Activated naive CD4-positive, alpha-beta T cell treated with Interleukin-2 at 50 U/mL for 16 hours (primary cell): Measurements from ENCODE around the gene BCAS3.
A peak's percentile ranks its signal among the peaks of the same experiment; 100 is the strongest.
"Not testable (repeated sequence)": the region's sequence is repeated elsewhere in the genome, so short reads cannot be mapped to it uniquely, and the experiment has no call there.

Experiments
- DNase-seq: peaks from one replicate; pipeline ENCODE4 v3.0.0-alpha.2; 2020

Gene BCAS3

GRCh38 chr17:60941571-60941970 is 263.9 kb downstream of the BCAS3 start:
- no peak for DNase-seq

GRCh38 chr17:60944751-60945150 is 267.1 kb downstream of the BCAS3 start:
- no peak for DNase-seq

- DNase-seq: no peak
Observed at GRCh38 chr17:60947100-60947499, 269.4 kb downstream of the BCAS3 start.

GRCh38 chr17:60947543-60947942 is 269.9 kb downstream of the BCAS3 start:
- DNase-seq: no peak

DNA sequence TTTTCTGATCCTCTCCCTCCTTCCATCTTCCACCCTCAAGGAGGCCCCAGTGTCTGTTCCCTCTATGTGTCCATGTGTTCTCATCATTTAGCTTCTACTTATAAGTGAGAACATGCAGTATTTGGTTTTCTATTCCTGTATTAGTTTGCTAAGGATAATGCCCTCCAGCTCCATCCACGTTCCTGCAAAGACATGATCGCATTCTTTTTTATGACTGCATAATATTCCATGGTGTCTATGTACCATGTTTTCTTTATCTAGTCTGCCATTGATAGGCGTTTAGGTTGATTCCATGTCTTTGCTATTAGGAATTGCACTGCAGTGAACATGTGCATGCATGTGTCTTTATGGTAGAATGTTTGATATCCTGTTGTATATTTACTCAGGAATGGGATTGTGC is 275.1 kb downstream of the BCAS3 start:
- DNase-seq: no peak

DNA sequence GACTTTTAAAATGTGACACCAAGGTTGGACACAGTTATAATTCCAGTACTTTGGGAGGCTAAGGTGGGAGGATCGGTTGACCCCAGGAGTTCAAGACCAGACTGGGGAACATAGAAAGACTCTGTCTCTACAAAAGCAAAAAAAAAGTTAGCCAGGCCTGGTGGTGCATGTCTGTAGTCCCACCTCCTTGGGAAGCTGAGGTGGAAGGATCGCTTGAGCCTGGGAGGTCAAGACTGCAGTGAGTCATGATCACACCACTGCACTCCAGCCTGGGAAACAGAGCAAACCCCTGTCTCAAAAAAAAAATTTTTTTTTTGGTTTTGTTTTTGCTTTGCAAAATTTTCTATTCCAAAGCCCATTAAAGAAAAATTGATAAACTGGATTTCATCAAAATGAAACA is 281.4 kb downstream of the BCAS3 start:
- no peak for DNase-seq

DNA sequence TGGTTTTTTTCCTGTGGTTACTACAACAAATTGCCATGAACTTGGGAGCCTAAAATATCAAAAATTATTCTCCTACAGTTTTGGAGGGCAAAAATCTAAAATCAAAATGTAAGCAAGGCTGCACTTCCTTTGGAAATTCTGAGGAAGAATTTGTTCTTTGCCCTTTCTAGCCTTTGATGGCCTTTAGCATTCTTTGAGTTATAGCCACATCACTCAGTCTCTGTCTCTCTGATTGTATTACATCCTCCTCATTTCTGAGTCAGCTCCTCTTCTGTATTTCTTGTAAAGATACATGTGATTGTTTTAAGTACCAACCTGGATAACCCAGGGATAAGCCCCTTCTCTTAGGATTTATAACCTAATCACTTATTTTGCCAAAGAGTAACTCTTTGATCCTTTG is 282.0 kb downstream of the BCAS3 start:
- DNase-seq: no peak

GRCh38 chr17:60960398-60961065 is 282.9 kb downstream of the BCAS3 start:
- no peak for DNase-seq

DNA sequence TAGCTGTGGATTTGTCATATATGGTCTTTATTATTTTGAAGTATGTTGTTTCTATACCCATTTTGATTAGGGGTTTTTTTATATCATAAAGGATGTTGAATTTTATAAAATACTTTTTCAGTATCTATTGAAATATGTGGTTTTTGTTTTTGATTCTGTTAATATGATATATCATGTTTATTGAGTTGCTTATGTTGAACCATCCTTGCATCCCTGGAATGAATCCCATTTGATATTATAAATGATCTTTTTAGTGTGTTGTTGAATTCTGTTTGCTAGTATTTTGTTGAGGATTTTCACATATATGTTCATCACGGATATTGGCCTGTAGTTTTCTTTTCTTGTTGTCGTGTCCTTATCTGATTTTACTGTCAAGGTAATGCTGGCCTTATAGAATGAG is 286.5 kb downstream of the BCAS3 start:
- DNase-seq: no peak

GRCh38 chr17:60968266-60968665 is 290.6 kb downstream of the BCAS3 start:
- DNase-seq: no peak

DNA sequence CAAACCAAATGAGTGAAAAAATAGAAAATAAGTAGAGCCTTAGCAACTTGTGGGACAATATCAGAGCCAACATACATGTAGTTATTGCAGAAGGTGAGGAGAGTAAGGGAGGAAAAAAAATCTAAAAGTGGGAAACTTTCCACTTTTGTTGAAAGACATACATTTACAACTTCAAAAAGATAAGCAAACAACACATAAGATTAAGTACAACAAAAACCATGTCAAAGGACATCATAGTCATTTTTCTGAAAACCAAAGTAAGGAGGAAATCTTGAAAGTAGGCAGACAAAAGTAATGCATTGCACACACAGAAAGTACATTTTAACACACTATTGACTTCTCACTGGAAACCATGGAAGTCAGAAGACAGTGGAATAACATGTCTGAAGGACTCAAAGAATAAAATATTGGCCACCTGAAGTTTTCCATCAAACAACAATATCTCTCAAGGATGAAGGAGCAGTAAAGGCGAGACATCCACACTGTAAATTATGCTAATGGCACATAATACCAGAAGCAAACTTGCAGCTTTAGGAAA is 291.9 kb downstream of the BCAS3 start:
- no peak for DNase-seq

DNA sequence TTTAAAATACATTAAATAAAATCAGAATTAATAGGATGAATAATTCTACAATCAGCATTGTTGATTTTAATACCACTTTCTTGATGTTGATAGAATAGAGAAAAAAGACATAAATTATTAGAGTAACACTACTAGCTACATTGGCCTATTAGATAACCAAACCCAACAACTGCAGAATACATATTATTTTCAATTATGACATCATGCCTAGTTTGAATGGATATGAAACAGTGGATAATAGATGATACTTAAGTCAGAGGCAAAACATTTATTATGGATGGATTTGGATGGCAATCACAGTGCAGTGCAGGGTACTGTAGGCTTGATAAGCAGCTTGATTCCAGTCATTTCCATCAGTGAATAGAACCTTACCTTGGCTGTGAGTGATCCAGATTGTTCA is 293.1 kb downstream of the BCAS3 start:
- DNase-seq: no peak

DNA sequence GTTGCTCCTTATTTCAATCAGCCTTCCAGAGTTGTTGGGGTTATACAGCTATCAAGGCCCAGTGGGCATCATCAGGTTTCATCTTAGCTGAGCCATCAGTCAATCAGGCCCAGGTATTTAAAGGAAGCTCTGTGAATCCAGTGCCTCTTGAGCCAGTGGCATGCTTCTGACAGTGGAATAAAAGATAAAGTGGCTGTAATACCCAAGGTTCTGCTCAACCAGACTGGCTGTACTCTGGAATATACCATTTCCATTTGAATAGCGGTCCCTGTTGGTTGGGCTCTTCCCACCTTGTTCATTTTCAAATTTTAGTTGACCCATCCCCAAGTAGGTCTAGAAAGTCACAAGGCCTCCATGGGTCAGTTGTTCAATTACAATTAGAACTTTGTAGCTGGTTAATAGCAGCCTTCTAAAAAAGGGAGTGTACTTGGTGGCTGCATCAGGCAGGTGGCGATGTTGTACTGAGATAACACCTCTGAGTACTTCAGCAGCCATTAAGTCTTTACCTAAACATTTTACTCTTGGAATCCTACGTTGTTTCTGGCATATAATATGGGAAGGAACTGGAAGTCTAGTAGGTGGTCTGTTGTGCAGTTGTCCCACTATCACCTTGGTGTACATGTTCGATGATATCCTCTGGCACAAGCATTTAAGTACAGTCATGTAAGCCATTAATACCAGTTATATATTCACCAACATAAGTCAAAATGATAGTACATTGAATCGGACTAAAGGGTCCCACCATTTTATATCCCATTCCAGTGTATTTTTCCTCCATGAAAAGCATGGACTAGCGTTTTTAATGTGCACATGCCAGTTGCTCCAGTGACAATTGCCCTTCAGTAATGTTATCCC is 294.1 kb downstream of the BCAS3 start:
- DNase-seq: peak; percentile 24

- DNase-seq: not testable (repeated sequence)
Observed at GRCh38 chr17:60976861-60977260, 299.2 kb downstream of the BCAS3 start.

DNA sequence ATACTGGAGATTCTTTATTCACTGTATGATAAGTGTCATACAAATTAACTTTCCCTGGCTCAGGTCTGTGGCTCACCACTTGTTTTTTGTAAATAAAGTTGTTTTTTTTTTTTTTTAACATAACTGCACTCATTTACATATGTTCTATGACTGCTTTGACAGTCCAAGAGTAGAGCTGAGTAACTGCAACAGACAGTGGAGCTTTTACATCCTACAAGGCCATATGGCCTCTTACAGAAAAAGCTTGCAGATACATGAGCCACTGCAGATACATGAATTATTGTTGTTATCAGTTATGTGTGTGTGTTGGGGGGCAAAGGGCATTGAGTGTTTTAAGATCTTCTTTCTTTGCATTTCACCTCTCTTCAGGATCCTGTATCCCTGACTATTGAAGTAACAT is 311.7 kb downstream of the BCAS3 start:
- DNase-seq: no peak

GRCh38 chr17:60989846-60990245 is 312.2 kb downstream of the BCAS3 start:
- no peak for DNase-seq

GRCh38 chr17:60993497-60993896 is 315.8 kb downstream of the BCAS3 start:
- DNase-seq: no peak

DNA sequence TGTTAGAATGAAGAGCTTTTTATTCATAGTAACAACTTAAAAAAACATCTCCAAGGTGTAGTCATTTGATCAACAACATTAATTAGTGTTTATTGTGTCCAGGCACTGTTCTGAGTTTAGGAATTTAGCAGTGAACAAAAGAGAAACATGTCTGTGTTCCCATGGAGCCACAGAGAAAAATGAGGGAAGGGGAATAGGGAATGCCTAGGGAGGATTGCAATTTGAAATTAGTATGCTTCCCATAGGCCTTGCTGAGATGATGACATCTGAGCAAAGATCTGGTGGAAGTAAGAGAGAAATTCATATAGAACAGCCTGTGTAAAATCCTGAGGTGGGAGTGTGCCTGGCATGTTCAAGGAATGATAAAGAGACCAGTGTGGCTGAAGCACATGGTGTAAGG is 318.0 kb downstream of the BCAS3 start:
- DNase-seq: no peak

DNA sequence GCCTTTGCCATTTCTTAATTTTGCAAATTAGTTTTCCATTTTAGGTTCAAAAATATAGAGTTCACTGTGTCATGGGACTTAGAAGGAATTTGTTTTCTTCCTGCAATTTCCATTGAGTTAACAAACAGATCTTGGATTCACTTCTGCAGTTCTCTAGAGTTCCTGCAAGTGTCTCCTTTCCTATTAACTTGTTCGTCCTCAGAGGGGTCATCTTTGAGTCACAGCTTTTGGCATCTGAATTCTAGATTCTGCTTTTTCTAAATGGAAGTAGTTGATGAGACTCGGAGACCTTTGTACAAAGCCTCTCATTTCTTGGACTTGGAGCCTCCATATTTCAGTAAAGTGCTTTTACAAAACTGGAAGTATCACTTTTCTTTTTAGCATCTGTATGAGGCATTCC is 323.3 kb downstream of the BCAS3 start:
- no peak for DNase-seq

GRCh38 chr17:61002316-61002736 is 324.7 kb downstream of the BCAS3 start:
- DNase-seq: no peak

GRCh38 chr17:61005358-61005757 is 327.7 kb downstream of the BCAS3 start:
- DNase-seq: no peak

- not testable (repeated sequence) for DNase-seq
Observed at GRCh38 chr17:61005958-61006357, 328.3 kb downstream of the BCAS3 start.

GRCh38 chr17:61007980-61008379 is 330.3 kb downstream of the BCAS3 start:
- no peak for DNase-seq

GRCh38 chr17:61009663-61010062 is 332.0 kb downstream of the BCAS3 start:
- DNase-seq: no peak
